ENCODE measurements around the gene FGF22.
A peak's percentile ranks its signal among the peaks of the same experiment; 100 is the strongest.
"Not testable (repeated sequence)": the region's sequence is repeated elsewhere in the genome, so short reads cannot be mapped to it uniquely, and the experiment has no call there.

The FGF22 gene

GRCh38 chr19:615619-616018 lies 24.1 kb upstream of the FGF22 start:
- FAIRE-seq (peak; percentile 23), DNase-seq (ENCODE audit: insufficient read length, low spot score) (no peak)
- TF ChIP-seq POU2F2 (IDR thresholded peaks at IDR 0.05; ENCODE audit: low read depth, low read length) (no peak), POLR2A (IDR thresholded peaks at IDR 0.05; ENCODE audit: low read depth, low read length) (no peak), SPI1 (IDR thresholded peaks at IDR 0.05; ENCODE audit: low read depth, low read length) (no peak), PAX5 (IDR thresholded peaks at IDR 0.05; ENCODE audit: insufficient read depth, low read length, severe bottlenecking) (no peak)

- DNase-seq (ENCODE audit: insufficient read length, low spot score): no peak
- no peak for FAIRE-seq
- TF ChIP-seq POU2F2 (IDR thresholded peaks at IDR 0.05; ENCODE audit: low read depth, low read length): no peak
- TF ChIP-seq POLR2AphosphoS5 (IDR thresholded peaks at IDR 0.05; ENCODE audit: low read depth, low read length): no peak
- no peak for TF ChIP-seq TAF1 (IDR thresholded peaks at IDR 0.05; ENCODE audit: low read depth, low read length)
- TF ChIP-seq POLR2A (IDR thresholded peaks at IDR 0.05; ENCODE audit: low read depth, low read length): no peak
- TF ChIP-seq PAX5 (IDR thresholded peaks at IDR 0.05; ENCODE audit: insufficient read depth, low read length, severe bottlenecking): no peak
- no peak for TF ChIP-seq SPI1 (IDR thresholded peaks at IDR 0.05; ENCODE audit: low read depth, low read length)
These were observed 23.5 kb upstream of the FGF22 start for GRCh38 chr19:616062-616700.

- no peak for DNase-seq (ENCODE audit: insufficient read length, low spot score)
- TF ChIP-seq PAX5 (IDR thresholded peaks at IDR 0.05; ENCODE audit: insufficient read depth, low read length, severe bottlenecking) (no peak), POU2F2 (IDR thresholded peaks at IDR 0.05; ENCODE audit: low read depth, low read length) (no peak), POLR2A (IDR thresholded peaks at IDR 0.05; ENCODE audit: low read depth, low read length) (no peak), TAF1 (IDR thresholded peaks at IDR 0.05; ENCODE audit: low read depth, low read length) (no peak), SPI1 (IDR thresholded peaks at IDR 0.05; ENCODE audit: low read depth, low read length) (no peak), POLR2AphosphoS5 (IDR thresholded peaks at IDR 0.05; ENCODE audit: low read depth, low read length) (no peak)
- FAIRE-seq: no peak
These were observed 22.7 kb upstream of the FGF22 start for GRCh38 chr19:616747-617526.

GRCh38 chr19:617551-618246 lies 22.0 kb upstream of the FGF22 start:
- no peak for FAIRE-seq
- TF ChIP-seq POU2F2 (IDR thresholded peaks at IDR 0.05; ENCODE audit: low read depth, low read length) (no peak), TAF1 (IDR thresholded peaks at IDR 0.05; ENCODE audit: low read depth, low read length) (no peak), POLR2AphosphoS5 (IDR thresholded peaks at IDR 0.05; ENCODE audit: low read depth, low read length) (no peak), PAX5 (IDR thresholded peaks at IDR 0.05; ENCODE audit: insufficient read depth, low read length, severe bottlenecking) (no peak), SPI1 (IDR thresholded peaks at IDR 0.05; ENCODE audit: low read depth, low read length) (no peak), POLR2A (IDR thresholded peaks at IDR 0.05; ENCODE audit: low read depth, low read length) (no peak)
- no peak for DNase-seq (ENCODE audit: insufficient read length, low spot score)

GRCh38 chr19:618247-618619 lies 21.4 kb upstream of the FGF22 start:
- TF ChIP-seq TAF1 (IDR thresholded peaks at IDR 0.05; ENCODE audit: low read depth, low read length) (no peak), POLR2AphosphoS5 (IDR thresholded peaks at IDR 0.05; ENCODE audit: low read depth, low read length) (no peak), SPI1 (IDR thresholded peaks at IDR 0.05; ENCODE audit: low read depth, low read length) (no peak), POLR2A (IDR thresholded peaks at IDR 0.05; ENCODE audit: low read depth, low read length) (no peak), PAX5 (IDR thresholded peaks at IDR 0.05; ENCODE audit: insufficient read depth, low read length, severe bottlenecking) (no peak), POU2F2 (IDR thresholded peaks at IDR 0.05; ENCODE audit: low read depth, low read length) (no peak)

GRCh38 chr19:618674-619285 lies 20.9 kb upstream of the FGF22 start:
- DNase-seq (ENCODE audit: insufficient read length, low spot score): no peak
- TF ChIP-seq POU2F2 (IDR thresholded peaks at IDR 0.05; ENCODE audit: low read depth, low read length): no peak
- no peak for TF ChIP-seq TAF1 (IDR thresholded peaks at IDR 0.05; ENCODE audit: low read depth, low read length)
- no peak for TF ChIP-seq POLR2AphosphoS5 (IDR thresholded peaks at IDR 0.05; ENCODE audit: low read depth, low read length)
- TF ChIP-seq PAX5 (IDR thresholded peaks at IDR 0.05; ENCODE audit: insufficient read depth, low read length, severe bottlenecking): no peak
- no peak for TF ChIP-seq POLR2A (IDR thresholded peaks at IDR 0.05; ENCODE audit: low read depth, low read length)
- no peak for TF ChIP-seq SPI1 (IDR thresholded peaks at IDR 0.05; ENCODE audit: low read depth, low read length)
- no peak for FAIRE-seq

More at GRCh38 chr19:618247-618619, 21.4 kb upstream of the FGF22 start:
- DNase-seq (ENCODE audit: insufficient read length, low spot score) (no peak), FAIRE-seq (no peak)

- FAIRE-seq (no peak), DNase-seq (ENCODE audit: insufficient read length, low spot score) (no peak)
- TF ChIP-seq TAF1 (IDR thresholded peaks at IDR 0.05; ENCODE audit: low read depth, low read length) (no peak), PAX5 (IDR thresholded peaks at IDR 0.05; ENCODE audit: insufficient read depth, low read length, severe bottlenecking) (no peak), POU2F2 (IDR thresholded peaks at IDR 0.05; ENCODE audit: low read depth, low read length) (no peak), SPI1 (IDR thresholded peaks at IDR 0.05; ENCODE audit: low read depth, low read length) (no peak), POLR2AphosphoS5 (IDR thresholded peaks at IDR 0.05; ENCODE audit: low read depth, low read length) (no peak), POLR2A (IDR thresholded peaks at IDR 0.05; ENCODE audit: low read depth, low read length) (no peak)
These were observed 20.2 kb upstream of the FGF22 start for GRCh38 chr19:619286-620002.

- FAIRE-seq: no peak
- DNase-seq (ENCODE audit: insufficient read length, low spot score): no peak
- no peak for TF ChIP-seq SPI1 (IDR thresholded peaks at IDR 0.05; ENCODE audit: low read depth, low read length)
- TF ChIP-seq POLR2AphosphoS5 (IDR thresholded peaks at IDR 0.05; ENCODE audit: low read depth, low read length): no peak
- no peak for TF ChIP-seq POU2F2 (IDR thresholded peaks at IDR 0.05; ENCODE audit: low read depth, low read length)
- TF ChIP-seq POLR2A (IDR thresholded peaks at IDR 0.05; ENCODE audit: low read depth, low read length): no peak
- TF ChIP-seq TAF1 (IDR thresholded peaks at IDR 0.05; ENCODE audit: low read depth, low read length): no peak
- TF ChIP-seq PAX5 (IDR thresholded peaks at IDR 0.05; ENCODE audit: insufficient read depth, low read length, severe bottlenecking): no peak
These were observed 19.4 kb upstream of the FGF22 start for GRCh38 chr19:620166-620862.

GRCh38 chr19:621191-621590 lies 18.5 kb upstream of the FGF22 start:
- not testable (repeated sequence) for FAIRE-seq; DNase-seq (ENCODE audit: insufficient read length, low spot score)

Measured in GM12891 (cell line).